Activated CD8-positive, alpha-beta memory T cell treated with anti-CD3 and anti-CD28 coated beads, Interleukin-2, amount 50 U/mL, for 48 hours (primary cell): Measurements from ENCODE around the gene A3GALT2.

ENCODE experiments used
- DNase-seq: peaks from one replicate; pipeline ENCODE4 v3.0.0-alpha.2; 2020

Gene A3GALT2

DNA sequence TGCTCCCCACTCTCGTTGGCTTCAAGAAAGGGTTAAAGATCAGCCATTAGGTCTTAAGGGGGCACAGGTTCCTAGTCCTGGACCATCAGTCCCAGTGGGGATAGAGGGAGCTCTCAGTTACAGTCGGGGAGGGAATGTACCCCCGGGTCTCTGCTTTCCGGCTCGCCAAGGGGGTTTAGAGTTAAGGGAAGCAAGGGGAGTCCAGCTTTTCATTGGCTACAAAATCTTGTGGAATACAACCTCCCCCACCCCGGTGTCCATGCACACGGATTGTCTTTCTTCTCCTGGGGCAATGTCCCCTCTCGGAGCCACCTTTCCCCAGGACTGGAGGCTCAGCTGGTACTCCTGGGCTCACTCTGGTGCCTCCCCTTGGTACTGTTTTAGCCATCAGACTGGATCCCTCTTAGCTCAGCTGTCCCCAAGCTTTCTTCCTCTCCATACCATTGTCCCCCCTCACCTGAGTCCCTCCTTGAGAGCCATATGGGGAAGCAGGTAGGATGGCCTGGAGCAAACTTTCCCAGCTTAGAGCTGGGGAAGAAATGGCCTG lies at the start of gene A3GALT2:
TSS of gene A3GALT2 (minus strand) at position 480 of the 547 bp plus-strand sequence. CDS start at position 480, 0 bp downstream.
- no peak for DNase-seq

DNA sequence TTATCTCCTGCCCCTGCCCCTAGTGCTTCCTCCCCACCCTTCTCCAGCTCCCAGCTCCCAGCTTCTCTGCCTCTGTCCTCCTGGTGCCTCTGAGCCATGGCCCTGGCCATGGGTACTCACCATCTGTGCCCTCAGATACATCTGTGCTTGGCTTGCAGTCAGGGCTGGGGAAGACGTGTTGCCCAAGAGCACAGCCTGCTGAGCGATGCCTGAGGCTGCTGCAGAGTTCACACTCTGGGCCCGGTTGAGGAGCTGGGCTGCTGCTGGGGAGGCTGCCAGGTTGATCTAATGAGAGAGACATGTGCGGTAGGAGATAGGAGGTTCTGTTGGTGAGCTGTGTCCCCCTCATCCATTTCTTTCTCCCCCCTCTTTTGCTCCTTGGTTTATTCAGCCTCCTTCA lies 49.4 kb upstream of the A3GALT2 start:
- no peak for DNase-seq

DNA sequence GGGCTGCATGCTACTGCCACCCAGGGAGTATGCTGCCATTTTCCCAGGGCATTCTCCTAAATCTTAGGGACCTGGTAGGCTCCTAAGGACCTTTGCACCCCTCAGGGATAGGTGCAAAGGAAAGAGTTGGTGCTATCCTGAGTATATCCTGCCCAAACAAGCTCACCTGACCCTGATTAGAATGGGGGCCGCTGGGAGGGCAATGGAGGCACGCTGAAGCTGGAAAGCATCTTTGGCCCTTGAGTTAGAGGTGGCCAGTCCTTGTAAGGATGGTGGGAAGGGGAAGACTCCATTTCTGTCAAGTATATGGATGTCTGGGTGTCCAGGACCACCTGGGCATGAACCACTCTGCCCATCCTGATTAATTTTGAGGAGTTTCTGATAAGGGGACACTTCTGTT lies 48.9 kb upstream of the A3GALT2 start:
- no peak for DNase-seq

DNA sequence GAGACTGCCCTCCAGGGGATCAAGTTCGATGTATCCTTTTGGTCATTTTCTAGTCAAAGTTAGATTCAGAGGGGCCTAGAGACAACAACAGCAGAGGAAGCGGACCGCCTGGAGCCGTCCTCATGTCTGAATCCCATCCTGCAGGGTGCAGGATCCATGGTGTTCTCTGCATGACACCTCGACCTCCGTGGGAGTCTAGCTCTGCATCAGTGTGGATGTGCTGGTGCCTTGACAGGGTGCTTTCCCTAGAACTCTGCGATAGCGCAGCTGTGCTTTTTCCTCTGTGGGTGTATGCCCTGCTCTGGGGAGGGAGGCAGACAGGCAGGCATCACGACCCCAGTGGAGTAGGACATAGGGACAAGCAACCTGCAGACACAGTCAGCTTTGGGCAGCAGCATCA lies 48.2 kb upstream of the A3GALT2 start:
- DNase-seq = no peak

DNA sequence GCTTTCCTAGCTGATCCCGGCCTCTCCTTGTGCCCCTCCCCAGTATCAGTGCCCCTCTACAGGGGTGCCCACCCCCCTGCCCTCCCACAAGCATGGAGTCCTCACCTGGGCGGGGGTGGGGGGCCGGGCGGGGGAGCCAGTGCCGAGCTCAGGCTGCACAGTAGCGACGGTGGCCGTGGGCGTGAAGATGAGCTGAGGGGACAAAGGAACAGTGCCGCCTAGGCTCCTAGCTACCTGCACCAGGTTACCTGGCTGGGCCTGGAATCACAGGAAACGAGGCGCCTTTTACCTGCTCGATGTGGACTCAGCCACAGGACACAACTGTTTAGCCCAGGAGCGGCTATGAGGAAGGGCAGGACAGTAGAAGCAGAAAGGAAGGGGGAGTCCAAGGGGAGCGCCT lies 47.5 kb upstream of the A3GALT2 start:
- DNase-seq = no peak

DNA sequence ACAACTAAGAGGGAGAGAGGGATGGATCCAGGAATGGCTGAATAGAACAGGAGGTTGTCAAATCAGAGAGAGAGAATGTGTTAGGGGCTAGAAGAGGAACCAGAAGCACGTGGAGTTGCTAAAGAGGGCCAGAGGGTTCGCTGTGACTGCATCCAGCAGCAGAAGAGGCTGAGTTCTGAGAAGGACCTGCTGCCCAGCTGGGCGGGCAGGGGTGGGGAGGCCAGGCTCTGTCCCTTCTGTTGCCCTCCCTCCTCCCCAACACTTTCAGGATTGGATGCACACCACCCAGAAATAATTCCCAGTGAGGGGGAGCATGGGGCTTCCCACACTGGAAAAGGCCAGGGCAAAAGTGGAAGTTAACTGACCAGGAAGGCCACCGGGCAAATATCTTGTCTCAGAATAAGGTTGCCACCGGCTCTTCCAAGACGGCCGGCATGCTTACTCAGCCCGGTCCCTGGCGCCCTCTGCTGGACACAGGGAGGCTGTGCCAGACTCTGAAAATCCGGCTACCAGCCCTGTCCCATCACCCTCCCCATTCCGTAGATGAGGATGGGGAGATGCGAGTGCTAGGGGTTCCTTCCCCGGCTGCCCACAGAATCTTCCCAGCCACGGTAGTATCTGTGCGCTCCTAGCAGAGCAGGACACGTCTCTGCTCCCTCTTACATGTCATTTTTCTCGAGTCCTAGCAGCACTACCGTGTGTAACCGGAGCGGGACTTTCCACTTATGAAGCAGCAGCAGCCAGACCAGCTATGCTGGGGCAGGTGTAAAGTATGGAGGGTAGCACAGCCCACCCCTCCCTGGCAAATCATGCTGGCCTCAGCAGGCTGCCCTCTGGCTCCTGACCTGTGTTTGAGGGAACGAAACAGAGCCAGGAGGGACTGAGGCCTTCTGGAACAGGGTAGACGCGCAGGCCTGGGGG lies 46.8 kb upstream of the A3GALT2 start:
- DNase-seq = peak; percentile 95

DNA sequence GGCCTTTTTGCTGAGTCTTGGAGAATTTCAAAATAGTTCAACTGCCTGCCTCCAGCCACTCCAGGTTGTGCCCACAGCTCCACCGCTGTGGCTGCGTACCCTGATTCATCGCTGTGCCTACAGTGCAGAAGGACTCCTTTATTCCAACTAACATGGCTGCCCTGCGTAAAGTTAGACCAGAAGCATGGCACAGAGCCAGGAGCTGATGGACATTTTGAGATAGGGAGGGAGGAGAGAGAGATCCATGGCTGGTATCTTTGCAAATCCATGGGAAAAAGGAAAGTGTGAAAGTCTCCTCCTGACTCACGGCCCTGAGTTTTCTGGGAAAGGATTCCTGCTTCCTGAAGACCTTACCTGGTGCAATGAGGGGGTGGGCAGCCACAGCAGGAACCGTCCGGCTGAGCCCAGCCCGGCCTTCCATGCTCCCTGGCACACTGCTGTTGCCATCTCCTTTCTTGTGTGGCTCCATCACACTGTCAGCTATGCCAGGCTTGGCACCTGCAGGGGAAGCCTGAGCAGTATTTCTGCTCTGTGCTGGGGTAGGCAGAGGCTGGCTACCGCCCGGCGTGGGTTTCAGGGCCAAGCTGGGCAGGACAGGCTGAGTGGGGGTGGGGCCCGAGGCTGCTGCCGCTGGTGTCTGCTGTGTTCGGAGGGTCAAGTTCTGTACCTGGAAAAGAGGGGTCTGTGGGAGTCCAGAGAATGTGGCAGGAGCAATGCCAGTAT lies 46.0 kb upstream of the A3GALT2 start:
- DNase-seq = no peak

DNA sequence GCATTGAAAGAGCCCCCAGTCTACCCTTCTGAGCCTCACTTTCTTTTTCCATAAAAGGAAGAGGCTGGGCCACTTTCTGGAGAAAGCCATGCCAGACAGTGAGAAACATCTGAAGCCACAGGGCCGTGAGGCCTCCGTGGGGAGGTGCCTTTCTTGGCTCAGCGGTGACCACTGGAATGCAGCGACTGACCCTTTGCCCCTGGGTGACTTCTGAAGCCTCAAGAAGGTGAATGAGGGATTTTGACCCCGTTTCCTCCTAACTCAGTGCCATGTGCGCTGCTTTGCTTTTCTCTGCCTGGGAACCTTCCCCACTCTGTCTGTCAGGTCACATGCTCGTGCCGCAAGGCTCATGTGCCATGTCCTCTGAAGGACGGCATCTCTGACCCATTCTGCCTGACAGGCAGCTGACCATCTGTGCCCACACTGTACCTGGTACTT lies 44.7 kb upstream of the A3GALT2 start:
- no peak for DNase-seq

DNA sequence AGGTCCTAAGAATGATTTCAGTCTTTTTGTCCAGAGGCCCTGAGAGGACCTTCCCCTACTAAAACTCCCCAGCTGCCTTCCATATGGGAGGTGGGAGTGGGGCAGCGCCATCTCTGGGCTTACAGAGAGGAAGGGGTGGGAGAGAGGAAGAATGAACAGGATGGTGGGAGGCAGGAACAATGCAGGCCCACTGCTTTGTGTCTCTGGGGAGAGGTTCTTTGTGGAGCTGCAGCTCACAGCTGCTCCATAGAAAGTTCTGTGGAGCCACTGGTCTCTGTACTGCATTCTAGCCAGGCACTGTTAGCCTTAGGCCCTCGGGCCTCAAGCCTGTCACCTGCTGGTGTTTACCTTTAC lies 43.6 kb upstream of the A3GALT2 start:
- DNase-seq = no peak

DNA sequence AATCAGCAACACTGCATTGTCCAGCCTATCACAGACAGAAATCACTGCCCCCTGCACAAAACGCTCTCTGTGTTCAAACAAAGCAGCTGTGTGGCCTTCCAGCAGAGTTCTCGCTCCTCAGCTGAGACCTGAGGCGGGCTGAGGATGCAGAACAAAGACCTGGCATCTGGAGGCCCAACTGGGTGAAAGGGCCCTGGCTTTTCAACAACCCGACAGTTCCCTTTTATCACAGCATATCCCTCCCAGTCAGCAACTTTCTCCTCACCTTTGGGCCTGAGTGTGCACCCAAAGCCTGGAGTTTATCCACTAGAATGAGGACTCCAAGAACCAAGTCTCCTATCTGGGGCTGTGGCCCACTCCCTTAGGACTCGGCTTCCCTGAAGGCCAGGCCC lies 42.6 kb upstream of the A3GALT2 start:
- DNase-seq = no peak

DNA sequence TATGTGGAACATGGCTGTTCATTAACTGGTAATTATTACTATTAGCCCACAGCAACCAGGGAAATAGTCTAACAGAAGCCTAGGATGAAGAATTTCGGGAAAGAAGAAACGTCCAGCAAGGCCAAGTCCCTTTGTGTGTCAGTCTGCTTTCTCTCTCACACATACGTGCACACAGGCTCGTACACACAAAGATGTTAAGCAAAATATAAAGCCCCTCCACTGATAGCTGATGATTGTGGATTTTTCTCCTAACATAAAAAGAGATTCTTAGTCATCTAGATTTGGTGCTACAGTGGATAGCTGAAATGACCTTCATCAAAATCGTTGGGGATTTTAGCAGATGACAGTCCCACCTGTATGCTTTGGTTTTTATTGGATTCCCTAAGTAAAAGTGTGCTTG lies 42.1 kb upstream of the A3GALT2 start:
- no peak for DNase-seq

DNA sequence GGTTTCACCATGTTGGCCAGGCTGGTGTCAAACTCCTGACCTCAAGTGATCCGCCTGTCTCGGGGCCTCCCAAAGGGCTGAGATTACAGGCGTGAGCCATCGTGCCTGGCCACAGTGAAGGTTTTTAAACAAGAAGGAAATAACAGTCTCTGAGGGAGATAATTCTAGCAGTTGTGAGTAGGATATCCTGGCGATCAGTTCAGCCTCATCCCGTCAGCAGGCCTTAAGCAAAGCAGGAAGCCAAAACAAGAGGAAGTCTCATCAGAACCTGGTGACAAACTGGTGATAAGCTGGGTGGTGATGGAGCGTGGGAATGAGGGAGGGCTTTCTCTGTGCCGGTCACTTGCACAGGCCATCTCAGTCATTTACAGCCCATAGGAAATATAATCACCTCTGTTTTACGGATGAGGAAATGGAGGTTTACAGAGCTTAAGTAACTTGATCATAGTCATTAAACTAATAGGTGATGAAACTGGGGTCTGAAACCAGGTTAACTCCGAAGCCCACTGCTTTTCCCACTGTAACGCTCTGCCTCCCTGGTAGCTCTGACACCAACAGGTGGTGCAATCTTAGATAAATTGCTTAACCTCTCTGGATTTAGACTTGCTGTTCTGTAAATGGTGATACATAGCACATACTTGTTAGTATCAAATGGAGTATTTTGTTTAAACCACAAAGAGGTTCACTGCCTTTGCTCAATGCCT lies 40.8 kb upstream of the A3GALT2 start:
- no peak for DNase-seq

DNA sequence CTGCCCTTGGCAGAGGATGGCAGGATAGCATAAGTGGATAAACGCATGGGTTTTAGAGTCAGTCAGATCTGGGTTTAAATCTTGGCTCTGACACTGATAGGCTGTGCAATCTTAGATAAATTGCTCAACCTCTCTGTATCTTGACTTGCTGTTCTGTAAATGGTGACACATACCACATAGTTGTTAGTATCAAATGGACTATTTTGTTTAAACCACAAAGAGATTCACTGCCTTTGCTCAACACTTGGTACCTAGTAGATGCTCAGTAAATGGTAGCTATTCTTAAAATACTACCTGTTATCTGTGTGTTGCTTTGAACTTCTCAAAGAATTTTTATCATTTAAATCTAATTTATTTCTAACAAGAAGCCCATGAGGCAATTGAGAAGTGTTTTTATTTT lies 39.5 kb upstream of the A3GALT2 start:
- DNase-seq = no peak

DNA sequence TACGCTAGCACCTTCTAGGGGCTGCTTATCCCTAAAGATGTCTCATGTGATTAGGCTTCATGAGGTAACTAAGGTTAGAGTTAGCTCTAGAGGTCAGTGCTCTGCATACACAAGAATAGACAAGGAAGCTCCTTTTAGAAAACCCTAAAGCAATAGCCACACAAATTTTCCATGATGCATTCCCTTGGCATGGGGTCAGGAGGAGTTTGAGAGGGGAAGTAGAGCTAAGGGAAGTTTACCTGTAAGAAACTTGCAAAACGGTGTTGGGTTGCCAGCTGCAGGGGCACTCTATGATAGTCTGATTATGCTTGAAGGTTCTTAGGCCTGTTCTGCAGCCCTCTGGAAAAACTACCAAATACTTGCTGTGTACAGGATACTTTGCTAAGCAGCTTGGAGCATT lies 39.0 kb upstream of the A3GALT2 start:
- DNase-seq = no peak

DNA sequence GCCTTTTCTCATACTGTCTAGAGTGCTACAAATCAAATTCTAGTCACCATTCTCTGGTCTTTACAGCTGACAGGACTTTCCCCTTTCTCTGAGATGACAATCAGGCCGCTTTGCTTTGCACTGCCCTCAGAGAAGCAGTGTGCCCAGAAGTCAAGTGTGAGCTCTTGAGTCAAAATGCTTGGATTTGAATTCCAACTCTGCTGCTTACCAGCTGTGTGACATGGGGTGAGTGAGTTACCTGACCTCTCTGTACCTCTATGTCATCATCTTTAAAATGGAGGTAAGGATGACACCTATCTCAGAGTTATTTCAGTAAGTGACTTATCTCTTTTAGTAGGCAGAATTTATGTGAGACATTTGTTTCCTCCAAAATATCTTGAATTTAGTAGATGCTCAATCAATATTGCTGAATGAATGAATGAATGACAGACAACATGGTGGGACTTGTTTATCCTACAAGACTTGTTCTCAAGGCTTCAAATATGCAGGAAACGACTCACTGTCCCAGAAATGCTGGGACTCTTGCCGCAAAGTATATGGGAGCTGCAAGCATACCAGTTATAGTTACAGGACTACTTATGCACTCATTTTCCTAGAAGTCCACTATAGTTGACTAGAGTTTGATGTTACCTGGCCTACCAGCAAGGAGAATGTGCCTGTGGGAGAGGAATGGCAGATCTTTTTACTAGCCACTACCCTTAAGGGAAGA lies 38.1 kb upstream of the A3GALT2 start:
- no peak for DNase-seq

DNA sequence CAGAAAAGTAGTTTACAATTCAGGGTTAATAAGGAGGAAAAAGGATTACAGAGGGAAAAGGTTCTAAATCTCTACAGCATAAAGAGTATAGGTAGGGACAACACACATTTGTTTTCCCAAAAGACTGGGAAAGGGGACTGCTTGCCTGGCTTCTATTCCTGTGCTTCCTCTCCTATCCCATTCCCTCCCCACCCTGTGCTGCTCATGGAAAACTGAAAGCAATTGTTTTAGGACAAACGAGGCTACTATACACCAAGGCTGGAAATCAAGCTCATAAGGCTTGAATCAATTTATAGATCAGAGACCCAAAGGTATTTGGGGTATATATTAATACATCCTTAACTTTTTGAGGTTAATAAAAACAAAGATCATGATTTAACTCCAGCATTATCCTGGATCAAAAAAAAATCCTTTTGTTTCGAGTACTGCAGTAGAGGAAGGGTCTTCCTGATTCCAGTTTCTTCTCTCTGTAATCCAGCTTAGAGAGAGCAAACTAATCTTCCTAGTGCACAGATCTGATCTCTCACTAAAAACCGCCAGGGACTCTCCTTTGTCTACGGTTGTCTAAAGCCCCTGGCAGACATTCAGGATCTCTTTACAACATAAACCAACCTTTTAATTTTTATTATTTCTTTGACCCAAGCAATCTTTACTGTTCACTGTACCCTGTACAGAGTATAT lies 37.4 kb upstream of the A3GALT2 start:
- no peak for DNase-seq

DNA sequence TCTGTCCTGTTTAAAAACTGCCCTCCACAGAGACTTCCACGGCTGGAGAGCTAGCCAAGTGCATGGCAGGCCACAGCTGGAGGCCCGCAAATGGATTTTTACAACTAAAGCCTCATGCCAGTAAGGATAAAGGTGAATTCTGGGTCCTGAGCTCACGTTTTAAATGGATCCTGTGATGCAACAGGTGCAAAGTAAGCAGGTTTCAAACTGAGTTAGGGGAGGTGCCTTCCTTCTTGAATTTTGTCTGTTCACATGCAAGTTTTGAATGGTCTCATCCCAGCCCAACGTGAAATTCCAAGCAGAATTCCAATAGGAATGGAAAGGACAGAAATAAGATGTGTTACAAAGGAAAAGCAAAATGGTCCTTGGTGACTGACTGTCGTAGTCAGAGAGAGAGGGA lies 36.2 kb upstream of the A3GALT2 start:
- DNase-seq = no peak

DNA sequence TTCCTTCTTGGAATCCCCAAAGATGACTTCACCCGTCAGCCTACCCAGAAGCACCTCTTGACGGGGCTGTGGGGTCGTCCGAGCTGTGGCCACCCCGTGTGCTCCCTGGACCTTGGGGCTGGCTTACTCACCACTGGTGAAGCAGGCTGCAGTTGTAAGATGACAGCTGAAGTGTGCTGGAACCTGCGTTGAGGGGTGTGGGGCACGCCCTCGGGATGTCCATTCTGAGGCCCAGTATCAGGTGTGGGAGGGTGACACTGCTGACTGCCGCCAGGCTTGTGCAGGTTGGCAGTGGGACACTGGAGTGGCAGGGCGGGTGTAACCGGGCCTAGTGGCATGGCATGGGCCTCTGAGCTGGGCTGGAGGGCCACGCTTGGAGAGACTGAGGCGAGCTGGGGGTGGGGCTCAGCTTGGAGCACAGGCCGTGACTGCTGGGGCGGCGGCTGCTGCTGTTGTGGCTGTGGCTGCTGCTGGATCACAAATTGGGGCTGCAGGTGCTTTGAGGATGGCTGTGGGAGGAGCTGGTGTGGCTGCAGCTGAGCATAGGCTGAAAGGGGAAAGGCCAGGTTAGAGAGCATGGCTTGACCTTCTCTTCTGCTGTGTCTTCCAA lies 33.9 kb upstream of the A3GALT2 start:
- DNase-seq = no peak

DNA sequence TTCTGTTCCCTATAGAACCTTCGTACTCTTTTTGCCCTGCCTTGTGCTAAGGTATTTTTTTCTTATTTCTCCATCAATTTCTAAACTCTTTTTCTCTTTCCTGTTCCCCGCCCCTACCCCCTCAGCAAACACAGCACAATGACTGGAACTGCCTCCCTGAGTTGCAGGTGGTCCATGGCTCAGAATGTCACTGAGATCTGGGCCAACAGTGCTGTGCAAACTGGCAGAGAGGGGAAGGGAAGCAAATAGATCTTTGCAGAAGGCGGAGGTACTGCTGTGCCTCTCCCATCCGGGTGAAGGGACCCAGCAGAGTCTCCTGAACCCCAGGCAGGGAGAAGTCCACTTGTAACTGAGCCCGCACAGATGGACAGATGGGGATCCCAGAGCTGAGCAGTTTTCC lies 32.6 kb upstream of the A3GALT2 start:
- no peak for DNase-seq

DNA sequence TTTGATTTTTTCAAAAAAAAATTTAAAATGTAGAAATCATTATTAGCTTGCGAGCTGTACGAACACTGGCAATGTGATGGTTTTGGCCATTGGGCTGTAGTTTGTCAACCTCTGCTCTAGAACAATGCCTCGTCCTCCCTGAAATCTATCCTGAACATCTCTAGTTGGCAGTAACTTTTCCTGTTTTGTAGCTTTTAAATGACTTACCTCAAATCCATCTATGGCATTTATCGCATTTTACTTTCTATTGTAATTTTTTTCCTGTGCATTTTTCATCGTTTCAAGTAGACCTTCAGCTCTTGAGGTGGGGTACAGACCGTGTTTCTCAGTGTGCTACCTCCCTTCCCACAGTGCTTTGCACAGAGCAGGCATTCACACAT lies 30.4 kb upstream of the A3GALT2 start:
- DNase-seq = no peak

DNA sequence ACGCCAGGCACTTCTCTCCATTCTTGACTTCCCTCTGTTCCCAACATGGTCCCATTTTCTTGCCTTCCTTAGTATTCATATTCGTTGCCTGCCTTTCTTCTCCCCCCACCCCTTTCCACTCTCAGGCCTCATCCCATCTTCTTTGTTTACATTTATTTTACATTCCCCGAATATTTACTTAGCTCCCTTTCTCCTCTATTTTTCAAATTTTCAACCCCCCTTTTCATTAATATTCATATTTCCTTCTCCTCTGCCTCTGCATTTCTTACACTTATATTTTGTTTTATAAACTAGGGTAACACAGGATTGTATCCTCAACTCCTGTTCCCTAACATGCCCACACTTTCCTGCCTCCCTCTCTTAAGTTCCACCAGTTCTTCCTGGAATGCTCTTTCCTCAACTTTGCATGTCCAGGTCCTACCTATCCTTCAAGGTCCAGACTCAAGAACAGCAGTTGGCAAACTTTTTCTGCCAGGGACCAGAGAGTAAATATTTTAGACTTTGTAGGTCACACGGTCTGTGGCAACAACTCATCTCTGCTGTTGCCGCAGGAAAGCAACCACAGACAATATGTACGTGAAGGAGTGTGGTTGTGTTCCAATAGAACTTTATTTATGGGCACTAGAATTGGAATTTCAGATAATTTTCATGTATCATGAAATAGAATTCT lies 29.8 kb upstream of the A3GALT2 start:
- no peak for DNase-seq
